ENCODE data around the gene MPPED1.

MPPED1 gene

DNA sequence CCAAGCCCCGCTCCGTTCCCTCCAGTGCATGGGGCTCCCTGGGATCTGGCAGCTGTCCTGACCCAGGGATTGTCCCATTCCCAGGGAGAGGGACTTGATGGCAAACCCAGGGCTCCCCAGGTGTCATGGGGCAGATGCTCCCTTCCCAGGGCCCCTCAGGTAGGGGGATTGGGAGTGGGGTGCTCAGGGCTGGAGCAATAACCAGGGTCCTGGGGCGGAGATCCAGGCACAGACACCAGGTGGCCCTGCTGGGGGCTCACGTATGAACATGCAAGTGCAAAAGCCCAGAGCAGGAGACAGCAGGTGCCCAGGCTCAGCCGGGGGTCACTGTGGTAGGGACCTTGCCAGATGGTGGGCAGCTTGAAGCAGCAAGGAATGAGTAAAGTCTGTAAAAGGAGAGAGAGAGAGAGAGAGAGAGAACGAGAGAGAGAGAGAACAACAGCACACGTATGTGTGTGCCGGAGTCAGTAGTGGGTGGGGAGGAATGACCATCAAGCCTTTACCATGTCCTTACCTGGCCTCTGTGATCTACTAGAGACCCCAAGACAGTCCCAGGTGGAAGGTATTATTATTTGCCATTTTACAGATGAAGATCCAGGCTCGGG is 19.3 kb upstream of the MPPED1 start:
- no peak for DNase-seq (ENCODE audit: low read depth)

DNA sequence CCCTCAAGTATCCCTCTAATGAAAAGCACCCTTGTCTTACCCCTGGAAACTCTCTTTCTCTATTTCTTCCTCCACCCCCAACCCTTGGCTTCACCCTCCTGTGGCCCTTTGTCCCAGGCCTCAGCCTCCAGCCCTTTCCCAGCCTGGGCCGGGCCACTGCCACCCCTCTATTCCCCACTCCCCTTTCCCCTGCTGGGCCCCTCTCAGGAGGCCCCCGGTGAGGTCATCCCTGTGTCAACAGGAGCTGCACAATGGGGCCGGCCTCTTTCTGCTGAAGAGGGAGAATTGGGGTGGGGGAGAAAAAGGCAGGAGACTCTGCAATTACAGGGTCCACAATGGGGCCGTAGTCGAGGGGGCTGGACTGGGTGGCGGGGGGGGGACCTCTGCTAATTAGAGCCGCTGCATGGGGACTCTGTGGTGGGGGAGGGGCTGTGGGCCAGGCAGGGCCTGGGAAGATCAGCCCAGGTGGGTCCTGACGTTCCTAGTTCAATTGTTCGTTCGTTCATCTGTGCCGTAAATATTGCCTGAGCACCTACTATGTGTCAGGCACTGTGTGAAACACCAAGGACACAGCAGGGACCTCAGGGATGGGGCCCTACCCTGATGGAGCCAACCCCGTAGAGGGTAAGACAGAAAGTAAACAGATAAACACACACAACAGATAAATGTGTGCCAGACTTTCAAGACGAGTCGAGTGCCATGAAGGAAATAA is 18.5 kb upstream of the MPPED1 start:
- no peak for DNase-seq (ENCODE audit: low read depth)

DNA sequence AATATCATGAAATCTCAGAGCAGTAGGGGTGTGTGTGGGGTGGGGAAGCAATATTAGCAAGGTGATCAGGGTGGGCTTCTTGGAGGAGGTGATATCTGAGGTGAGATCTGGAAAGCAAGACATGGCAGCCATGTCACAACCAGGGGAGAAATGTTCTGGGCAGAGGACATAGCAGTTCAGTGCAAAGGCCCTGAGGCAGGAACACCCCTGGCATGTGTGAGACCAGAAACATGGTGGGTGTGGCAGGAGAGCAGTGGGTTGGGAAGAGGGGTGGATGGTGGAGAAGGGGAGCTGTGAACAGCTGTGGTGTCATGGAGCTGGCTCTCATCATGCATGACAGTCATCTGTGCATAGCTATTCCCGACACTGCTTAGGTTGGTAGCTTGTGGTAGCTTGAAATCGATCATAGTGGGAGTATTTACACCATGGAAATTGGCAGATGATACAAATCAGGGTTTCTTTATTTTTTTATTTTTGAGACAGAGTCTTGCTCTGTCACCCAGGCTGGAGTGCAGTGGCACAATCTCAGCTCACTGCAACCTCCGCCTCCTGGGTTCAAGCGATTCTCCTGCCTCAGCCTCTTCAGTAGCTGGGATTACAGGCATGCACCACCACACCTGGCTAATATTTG is 17.9 kb upstream of the MPPED1 start:
- DNase-seq (ENCODE audit: low read depth): no peak

DNA sequence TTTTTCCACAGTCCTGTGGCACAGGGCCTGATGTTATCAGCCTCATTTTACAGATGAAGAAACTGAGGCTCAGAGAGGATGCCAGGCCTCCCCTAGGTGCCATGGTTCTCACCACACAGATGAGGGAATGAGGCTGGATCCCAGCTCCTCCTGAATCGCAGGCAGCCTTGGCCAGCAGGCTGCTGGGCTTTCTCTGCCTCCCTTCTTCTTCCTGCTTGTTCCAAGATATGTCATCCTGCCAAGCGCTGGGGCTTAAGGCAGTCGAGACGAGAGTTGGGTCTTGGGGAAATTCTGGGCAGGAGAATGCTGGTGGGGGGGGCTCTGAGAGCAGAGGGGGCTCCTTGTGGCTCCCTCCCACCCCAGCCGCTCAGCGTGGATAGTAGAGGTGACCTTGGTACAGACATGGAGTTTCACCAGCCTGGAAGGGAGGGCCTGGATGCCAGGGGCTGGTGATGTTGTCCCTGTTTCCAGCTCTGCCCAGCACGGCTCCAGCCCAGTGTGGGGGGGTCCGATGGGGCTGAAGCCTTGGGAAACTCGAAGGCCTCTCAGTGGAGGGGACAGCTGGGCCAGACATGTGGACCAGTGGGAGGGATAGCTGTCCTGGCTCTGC is 16.6 kb upstream of the MPPED1 start:
- no peak for DNase-seq (ENCODE audit: low read depth)

DNA sequence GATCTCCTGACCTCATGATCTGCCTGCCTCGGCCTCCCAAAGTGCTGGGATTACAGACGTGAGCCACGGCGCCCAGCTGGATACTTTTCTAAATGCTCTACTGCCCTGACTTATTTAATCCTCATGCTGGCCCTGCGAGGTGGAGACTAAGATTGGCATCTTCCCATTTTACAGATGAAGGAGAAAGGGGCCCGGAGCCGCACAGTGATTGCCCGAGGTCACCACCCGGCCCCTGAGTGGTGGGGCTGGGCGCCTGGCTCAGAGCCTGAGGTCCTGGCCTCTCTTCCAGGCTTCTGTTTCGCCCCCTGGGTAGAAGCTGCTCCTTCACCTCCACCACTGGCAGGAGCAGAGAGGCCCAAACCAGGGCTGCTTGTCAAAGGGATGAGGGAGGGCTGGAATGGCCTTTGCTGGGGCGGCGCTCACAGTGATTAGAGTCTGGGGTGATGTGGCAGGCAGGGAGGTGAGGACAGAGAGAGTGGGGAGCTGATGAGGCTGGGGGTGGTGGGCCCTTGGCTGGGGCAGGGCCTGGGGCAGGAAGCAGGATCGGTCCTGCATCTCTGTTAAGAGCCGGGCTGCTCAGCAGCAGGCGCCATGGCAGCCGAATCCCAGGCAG is 15.4 kb upstream of the MPPED1 start:
- DNase-seq (ENCODE audit: low read depth): no peak

DNA sequence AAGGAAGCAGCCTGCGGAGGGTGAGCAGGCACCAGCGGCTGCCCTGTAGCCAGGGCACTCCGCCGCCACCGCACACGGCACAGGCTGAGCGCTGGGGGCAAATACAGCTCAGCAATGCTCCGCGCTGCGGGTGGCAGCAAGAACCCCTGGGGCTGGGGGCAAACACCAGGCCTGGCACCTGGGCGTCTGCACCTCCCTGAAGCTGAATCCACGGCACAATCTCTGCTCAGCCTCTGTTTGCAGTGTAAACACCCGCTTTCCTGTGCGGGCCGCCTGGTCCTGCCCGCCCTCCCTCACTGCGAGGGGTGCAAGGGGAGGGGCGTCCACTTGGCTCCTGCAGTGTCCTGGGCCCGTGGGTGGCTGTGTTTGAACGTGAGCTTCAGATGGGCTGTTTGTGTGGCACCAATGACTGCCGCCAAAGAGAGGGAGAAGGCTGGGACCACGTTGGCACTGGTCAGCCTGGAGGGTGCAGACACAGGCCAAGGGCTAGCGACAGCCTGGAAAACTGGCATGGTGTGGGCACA is 14.8 kb upstream of the MPPED1 start:
- no peak for DNase-seq (ENCODE audit: low read depth)

DNA sequence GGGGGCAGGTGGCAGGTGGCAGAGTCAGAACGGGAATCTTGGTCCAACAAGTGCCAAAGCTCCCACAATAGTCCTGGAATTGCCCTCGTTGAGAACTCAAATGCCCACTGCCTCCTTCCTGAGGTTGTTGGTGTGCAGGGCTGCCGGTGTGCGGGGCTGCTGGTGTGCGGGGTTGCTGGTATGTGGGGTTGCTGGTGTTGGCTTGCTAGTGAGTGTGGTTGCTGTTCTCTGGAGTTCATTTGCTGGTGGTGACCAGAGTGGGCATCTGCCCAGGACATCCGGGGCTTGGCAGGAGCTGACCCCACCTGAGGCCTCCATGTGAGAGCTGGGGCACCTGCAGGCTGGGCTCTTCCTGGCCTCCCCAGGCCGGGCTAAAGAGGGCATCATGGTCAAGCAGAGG is 14.0 kb upstream of the MPPED1 start:
- DNase-seq (ENCODE audit: low read depth): no peak

DNA sequence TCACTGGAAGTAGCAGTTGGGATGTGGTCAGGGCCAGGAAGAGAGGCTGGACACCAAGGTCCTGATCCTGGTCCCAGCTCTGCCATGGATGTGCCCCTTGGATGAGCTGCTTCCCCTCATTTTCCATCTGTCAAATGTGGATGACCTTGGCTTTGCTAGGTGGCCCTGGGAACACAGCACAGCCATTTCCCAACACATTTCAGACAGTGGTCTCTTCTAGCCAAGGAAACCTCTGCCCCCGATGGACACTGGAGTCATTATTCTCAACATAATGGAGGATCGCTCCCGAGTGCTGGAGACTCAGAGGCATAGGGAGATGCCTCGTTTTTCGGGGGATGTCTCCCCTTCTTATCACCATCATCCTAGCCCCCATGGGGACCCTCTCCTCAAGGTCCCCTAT is 13.6 kb upstream of the MPPED1 start:
- DNase-seq (ENCODE audit: low read depth): no peak

DNA sequence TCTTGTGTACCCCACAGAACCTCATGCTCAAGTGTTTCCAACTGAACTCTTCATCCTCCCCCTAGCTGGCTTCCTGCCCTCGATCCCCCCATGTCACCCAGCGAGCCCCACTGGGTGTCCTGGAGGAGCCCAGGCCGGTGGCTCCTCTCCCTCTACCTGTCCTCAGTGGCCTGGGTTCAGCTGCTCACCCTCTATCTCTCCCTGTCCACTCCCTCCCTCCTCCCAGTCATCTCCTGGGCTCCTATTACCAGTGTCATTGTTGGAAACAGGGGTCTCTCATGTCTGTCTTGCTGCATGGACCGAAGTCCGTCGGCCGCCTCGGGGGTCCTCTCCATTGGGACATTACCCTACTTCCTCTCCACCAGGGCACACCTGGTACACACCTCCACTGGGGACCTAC is 12.9 kb upstream of the MPPED1 start:
- no peak for DNase-seq (ENCODE audit: low read depth)

DNA sequence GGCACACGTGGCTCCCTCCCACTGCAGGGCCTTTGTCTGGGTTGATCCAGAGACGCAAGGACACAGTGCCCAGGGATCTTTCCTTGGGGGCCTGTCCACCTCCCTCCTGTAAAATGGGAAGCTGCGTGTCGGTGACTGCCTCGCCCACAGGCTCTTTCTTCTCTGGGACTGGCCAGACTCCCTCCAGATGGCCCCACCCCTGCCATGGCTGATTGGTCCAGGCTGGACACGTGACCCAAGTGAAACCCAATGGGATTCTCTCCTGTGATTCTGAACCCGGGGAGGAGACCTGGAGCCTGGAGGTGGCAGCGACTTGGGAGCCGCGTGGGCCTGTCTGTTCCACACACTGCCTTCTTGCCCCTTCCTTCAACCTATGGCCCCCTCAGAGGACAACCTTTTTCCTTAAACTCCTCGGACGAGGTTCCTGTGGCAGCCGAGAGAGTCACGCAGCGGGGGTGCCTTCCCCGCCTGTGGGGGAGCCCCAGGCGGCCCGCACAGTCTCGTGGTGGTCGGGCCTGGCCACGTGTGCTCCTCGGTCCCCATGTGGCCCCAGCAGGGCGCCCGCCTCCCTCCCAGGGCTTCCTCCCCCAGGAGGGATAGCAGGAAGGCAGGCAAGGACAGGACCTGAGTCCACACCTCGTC is 12.4 kb upstream of the MPPED1 start:
- DNase-seq (ENCODE audit: low read depth): no peak

DNA sequence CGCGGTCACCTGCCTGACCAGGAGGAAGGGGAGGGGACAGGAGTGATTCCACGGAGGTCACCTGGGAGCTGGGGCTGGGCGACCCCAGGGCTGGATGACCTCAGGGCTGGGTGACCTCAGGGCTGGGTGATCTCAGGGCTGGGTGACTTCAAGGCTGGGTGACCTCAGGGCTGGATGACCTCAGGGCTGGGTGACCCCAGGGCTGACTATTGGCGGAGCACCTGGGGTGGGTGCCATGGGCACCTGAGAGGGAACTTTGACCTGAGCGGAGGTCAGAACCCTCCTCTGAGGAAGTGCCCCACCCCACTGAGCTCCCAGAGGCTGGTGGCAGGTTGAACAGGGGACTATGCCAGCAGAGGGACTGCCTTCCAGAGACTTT is 11.8 kb upstream of the MPPED1 start:
- no peak for DNase-seq (ENCODE audit: low read depth)

DNA sequence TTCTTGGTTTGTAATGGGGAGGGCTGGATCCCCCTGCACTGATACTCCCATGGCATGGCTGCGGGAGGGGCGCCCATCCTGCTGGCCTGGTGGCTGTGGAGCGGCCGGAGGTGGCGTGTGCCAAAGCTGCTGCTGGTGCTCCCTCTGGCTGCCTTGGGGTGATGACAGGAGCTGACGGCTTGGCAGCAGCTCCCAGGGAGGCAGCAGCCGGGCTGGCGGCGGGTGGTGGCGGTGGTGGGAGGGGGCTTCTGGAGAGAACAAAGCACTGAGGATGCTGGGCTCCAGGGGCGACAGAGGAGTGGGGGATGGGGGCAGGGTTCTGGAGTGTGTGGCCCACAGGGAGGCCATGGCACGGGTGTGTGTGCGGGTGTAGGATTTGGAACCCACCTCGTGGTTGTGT is 11.4 kb upstream of the MPPED1 start:
- DNase-seq (ENCODE audit: low read depth): no peak

DNA sequence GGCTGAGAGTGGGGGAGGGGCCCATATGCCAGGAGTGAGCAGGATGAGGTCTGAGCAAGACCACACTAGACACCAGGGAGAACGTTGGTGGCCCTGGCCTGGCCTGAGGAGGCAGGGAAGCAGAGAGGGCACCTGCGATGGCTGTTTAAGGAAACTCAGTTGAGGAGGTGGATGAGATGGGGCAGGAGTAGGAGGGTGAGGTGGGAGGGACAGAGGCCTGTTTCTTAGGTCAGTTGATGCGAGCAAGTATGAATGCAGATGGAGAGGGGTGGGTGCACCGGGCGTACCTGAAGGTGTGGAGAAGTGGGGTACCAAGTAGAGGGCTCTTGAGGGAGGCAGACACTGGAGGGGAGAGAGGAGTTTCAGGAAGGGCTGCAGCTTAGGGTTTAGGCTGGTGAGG is 10.6 kb upstream of the MPPED1 start:
- DNase-seq (ENCODE audit: low read depth): no peak

DNA sequence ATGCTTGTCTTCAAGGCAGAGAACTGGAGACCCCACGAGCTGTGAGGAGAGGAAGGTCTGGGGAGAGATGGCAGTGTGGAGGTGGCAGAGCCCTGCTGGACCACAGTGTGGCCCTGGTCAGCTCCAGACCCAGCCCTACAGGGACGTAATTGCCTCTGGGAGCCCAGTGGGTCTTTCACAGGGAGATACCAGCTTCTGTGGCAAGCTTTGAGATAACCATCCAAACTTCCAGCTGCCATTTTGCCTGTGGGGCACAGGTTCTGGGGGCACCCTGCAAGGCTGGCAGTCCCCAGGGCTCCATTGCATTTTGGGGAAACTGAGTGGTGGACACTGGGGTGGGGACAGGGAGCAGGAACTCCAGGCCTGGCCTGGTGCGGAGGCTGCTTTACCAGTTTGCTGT is 10.2 kb upstream of the MPPED1 start:
- no peak for DNase-seq (ENCODE audit: low read depth)

DNA sequence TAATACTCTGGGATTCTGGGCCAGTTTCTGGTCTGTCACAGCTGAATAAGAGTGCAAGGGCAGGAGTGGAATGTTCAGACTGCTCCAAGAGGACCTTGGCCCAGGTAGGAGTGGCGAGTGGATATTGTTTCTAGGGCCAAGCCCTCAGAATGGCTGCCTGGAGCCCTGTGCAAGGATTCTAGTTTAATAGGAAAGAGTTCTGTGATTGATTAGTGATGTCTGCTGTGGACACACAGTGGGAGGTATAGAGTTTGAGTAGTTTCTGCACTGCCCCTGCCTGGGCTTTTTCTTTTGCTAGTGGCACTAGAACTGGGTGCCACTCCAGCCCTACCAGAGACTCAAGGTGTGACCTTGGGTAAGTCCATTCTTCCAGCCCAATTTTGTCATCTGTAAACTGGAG is 9.7 kb upstream of the MPPED1 start:
- DNase-seq (ENCODE audit: low read depth): no peak

DNA sequence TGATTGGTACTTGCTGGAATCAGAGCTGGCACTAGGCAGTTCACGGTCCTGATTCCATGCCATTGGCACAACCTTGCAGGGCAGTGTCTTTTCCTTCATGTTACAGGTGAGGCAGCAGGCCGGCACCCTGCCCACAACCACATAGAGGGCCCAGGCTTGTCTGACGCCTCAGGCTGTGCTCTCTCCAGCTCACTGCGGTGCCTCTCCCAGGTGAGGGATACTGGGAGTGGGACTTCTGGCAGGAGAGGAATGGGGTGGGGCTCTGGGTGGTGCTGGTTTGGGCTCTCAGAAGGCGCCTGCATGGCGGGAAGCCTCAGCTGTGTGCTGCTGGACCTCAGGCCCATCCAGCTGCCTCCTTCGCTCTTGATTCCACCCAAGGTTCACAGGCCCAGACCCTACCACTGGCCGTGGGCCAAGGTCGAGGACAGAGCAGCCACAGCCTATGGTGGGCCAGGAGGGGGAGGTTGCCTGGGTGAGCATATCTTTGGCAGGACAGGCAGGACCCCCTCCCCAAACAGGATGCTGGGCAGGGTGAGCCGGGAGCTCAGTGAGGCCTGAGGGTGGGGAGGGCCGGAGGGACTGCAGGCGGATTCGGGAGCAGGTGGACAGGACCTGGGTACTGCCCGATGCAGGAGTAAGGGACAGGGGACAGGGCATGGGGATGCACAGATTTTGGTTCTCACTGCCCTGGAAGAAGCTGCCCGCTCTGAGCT is 7.0 kb upstream of the MPPED1 start:
- no peak for DNase-seq (ENCODE audit: low read depth)

DNA sequence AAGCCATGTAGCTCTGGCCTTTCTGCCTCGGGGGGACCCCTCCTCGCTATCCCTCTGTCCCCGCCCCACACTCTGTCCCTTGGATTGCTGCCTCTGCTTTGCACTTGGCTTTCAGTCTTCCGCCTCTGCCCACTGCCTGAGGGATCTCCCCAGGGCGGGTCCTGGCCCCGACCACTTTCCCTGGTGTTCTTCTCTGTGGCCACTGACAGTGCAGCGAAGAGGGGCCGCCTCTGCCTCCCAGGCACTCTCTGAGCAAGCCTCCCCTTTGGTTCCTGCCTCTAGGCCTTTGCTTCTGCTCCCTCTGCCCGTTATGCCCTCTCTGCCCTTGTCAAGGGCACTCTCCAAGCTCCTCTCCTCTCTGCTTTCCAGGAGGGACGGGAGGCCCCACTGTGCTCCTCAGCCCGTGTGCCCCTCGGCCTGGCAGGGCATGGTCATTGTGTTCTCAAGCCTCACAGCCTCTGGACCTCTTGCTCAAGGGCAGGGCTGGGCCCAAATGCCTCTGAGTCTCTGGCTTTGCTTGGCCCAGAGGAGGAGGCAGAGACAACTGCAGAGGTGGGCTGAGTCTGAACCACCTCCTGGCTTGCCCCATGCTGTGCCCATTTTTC is 5.5 kb upstream of the MPPED1 start:
- DNase-seq (ENCODE audit: low read depth): no peak

DNA sequence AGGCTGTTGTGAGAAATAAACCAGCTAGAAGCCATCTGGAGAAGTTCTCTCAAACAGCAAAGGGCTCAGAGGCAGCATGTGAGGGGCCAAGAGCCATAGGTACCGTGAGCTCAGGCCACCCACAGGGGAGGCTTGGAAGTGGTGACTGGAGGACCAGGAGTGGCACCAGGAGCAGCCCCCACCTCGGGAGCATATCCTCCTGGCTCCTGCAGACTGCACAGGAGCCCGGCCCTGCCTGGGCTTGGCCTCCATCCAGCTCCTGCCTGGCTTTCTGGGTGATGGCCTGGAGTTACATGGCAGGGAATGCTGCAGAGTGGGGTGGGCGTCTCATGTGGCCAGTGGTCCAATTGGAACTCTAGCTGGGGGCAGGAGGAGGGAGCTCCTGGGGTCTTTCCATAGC is 4.2 kb upstream of the MPPED1 start:
- no peak for DNase-seq (ENCODE audit: low read depth)

DNA sequence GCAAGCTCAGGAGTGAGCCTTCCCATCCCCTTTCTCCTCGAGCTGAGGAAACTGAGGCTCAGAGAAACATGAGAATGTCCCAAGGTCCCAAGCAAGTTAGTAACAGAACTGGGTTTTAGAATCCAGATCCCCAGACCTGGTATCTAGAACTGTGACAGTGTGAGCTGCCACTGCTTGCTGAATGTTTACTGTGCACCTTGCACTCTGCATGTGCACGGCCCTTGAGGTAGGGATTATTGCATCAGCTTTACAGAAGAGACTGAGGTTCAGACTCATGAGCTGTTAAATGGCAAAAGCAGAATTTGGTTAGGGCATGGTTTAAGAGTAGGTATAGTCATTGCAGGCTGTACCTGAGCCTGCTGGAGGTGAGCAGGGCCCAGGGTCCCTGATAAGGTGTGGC is 3.8 kb upstream of the MPPED1 start:
- DNase-seq (ENCODE audit: low read depth): no peak

DNA sequence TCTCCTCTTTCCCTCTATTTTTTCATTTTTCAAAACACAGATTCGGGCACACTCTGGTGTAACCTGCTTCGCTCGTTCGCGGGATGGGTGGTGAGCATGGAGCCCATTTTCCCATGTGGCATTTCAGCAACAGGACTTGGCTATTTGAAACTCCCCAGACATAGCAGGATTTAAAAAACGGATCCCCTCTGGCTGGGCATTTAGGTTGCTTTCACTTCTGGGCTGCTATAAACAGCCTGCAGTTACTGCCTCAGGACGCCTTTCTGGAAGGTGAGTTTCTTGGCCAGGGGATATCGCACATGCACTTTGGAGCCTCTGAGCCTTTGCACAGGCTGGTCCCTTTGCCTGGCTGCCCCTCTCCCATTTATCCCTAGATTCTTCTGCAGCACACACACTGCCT is 2.8 kb upstream of the MPPED1 start:
- DNase-seq (ENCODE audit: low read depth): no peak

DNA sequence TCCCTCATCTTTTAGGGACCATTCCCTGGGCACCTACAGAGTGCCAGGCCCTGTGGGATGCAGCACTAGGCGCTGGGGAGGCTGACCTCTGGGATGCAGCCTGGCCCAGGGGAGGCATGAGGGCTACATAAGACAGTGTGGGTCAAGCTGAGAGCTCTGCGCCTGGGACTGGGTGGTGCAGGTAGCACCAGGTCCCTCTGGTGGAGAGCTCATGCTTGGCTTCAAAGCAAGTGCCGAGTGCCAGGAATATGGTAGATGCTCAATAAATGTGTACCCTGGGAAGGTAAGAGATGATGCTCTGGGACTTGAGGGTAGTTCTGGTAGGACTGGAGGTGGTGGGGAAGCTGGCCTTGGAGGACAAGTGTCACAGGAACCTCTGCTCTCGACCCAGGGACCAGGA is 2.0 kb upstream of the MPPED1 start:
- no peak for DNase-seq (ENCODE audit: low read depth)
